OCI-LY7 (cell line): Measurements from ENCODE around the gene BSG. TPM values are rescaled to one million over a fixed set of nuclear protein-coding genes. Genes with fewer than 3 reads are reported as not detected.

Experiments used
- BruUV-seq: library from RNA; stranded (reverse); fragments of 400-500 nt; replicated peaks from 2 replicates; lab custom pipeline; 2021; lab: Mats Ljungman, UMichigan
- CTCF ChIA-PET: fragments of 300-600 bp; sonication (Branson Sonifier 250); formaldehyde crosslinking; loops from one replicate; lab custom pipeline; 2022; ENCODE audit warnings: antibody characterized with exemption; ENCODE audit not compliant: unreplicated experiment; lab: Charles Lee
- POLR2A ChIA-PET: fragments of 300-600 bp; sonication (Branson Sonifier 250); formaldehyde crosslinking; loops from one replicate; lab custom pipeline; 2022; ENCODE audit warnings: antibody characterized with exemption; lab: Charles Lee
- DNase-seq: peaks from one replicate; pipeline ENCODE4 v3.0.0-alpha.2; 2015; ENCODE audit warnings: low spot score
- H2AFZ ChIP-seq: fragments of 200-600 bp; sonication (generic), shearing (Covaris generic); 2 replicates; pipeline ENCODE4 v1.6.1; 2014; ENCODE audit warnings: mild to moderate bottlenecking, antibody characterized with exemption, low read length, moderate library complexity
- H3K27ac ChIP-seq: fragments of 200-600 bp; sonication (generic); 2 replicates; pipeline ENCODE4 v1.5.1; 2014; ENCODE audit warnings: mixed run types, low read depth, mild to moderate bottlenecking, moderate library complexity, low read length, inconsistent platforms; ENCODE audit not compliant: poor library complexity, severe bottlenecking
- H3K36me3 ChIP-seq: fragments of 200-600 bp; sonication (generic); 2 replicates; pipeline ENCODE4 v1.6.1; 2014; ENCODE audit warnings: mild to moderate bottlenecking, antibody characterized with exemption, low read length, moderate library complexity, mixed read lengths; ENCODE audit not compliant: insufficient read depth
- H3K4me1 ChIP-seq: fragments of 200-600 bp; sonication (generic); 2 replicates; pipeline ENCODE4 v1.5.1; 2014; ENCODE audit warnings: mild to moderate bottlenecking, low read length; ENCODE audit not compliant: insufficient read depth, poor library complexity, severe bottlenecking
- H3K4me2 ChIP-seq: fragments of 200-600 bp; sonication (generic); 2 replicates; pipeline ENCODE4 v1.6.1; 2014; ENCODE audit warnings: mild to moderate bottlenecking, low read length
- H3K4me3 ChIP-seq: fragments of 200-600 bp; sonication (generic); 2 replicates; pipeline ENCODE4 v1.5.1; 2014; ENCODE audit warnings: mild to moderate bottlenecking, low read depth, low read length; ENCODE audit not compliant: poor library complexity, severe bottlenecking
- H3K79me2 ChIP-seq: fragments of 200-600 bp; sonication (generic); 2 replicates; pipeline ENCODE4 v1.6.1; 2016; ENCODE audit warnings: low read depth, mild to moderate bottlenecking, low read length, moderate library complexity, mixed read lengths; ENCODE audit not compliant: insufficient read depth
- H3K9me2 ChIP-seq: fragments of 200-600 bp; sonication (generic); 2 replicates; pipeline ENCODE4 v1.6.1; 2016; ENCODE audit warnings: mild to moderate bottlenecking, low read length, mixed read lengths; ENCODE audit not compliant: insufficient read depth
- H3K9me3 ChIP-seq: fragments of 200-600 bp; sonication (generic); 2 replicates; pipeline ENCODE4 v1.6.1; 2014; ENCODE audit warnings: mild to moderate bottlenecking, mixed run types, low read length, mixed read lengths
- H4K20me1 ChIP-seq: fragments of 200-600 bp; sonication (generic); 2 replicates; pipeline ENCODE4 v1.6.1; 2014; ENCODE audit warnings: mild to moderate bottlenecking, antibody characterized with exemption, low read length, moderate library complexity, mixed read lengths; ENCODE audit not compliant: insufficient read depth
- CTCF ChIP-seq: fragments of 200-600 bp; sonication (generic); conservative IDR thresholded peaks from 2 replicates; pipeline ENCODE4 v1.5.1; 2014; ENCODE audit warnings: mild to moderate bottlenecking, antibody characterized with exemption, low read length, moderate library complexity, mixed read lengths
- EZH2phosphoT487 ChIP-seq: fragments of 200-600 bp; sonication (generic); IDR thresholded peaks from 2 replicates; pipeline ENCODE4 v1.6.1; 2018; ENCODE audit warnings: low read depth, borderline replicate concordance, mild to moderate bottlenecking, mixed run types, antibody characterized with exemption, low read length, moderate library complexity, mixed read lengths
- intact Hi-C: fragments of 100-400 bp; cut with micrococcal nuclease; formaldehyde crosslinking; loops from one replicate; pipeline ENCODE4 v1.10.0; 2022; ENCODE audit not compliant: unreplicated experiment
- total RNA-seq, 2 experiments: library from RNA; depleted of rRNA in 1 of 2; stranded (reverse); fragments of >200 nt in 1 of 2; shearing (Covaris generic) in 1 of 2; gene quantifications; 2 replicates each; pipeline ENCODE4 v1.2.3, GENCODE V29; 2014 to 2022

The BSG gene
- total RNA-seq, 2 experiments from 2014 or later = 180 to 197 TPM

- H4K20me1 ChIP-seq = no peaks in the 10 kb centered on the region
- peak; percentile 2; the same call in 1 of the 2 replicates for TF ChIP-seq CTCF
- no peak for TF ChIP-seq EZH2phosphoT487
- H3K9me3 ChIP-seq = no peaks in the 10 kb centered on the region
- ChIA-PET POLR2A (no interaction called here), CTCF (no interaction called here)
- peaks cover 12% of the 10 kb centered on the region for H3K4me1 ChIP-seq
- H3K9me2 ChIP-seq = no peaks in the 10 kb centered on the region
- no peak overlapping the region for H3K4me3 ChIP-seq
- no peak overlapping the region for H3K27ac ChIP-seq
- H3K4me2 ChIP-seq = peak overlapping the region; percentile 22
- no peaks in the 10 kb centered on the region for H3K36me3 ChIP-seq
- H3K79me2 ChIP-seq = no peaks in the 10 kb centered on the region
- no peak overlapping the region for H2AFZ ChIP-seq
- DNase-seq = peak; percentile 55
- no TSS peak for BruUV-seq
- intact Hi-C loops = loop anchor here (5.0 kb wide), 1 partner anchor 143 kb away; no protein-coding TSS in a partner anchor
Measured at GRCh38 chr19:588741-589692, 16.6 kb downstream of the BSG start.

- H3K27ac ChIP-seq = no peak within 1 kb of the TSS
- no peaks in the 10 kb centered on the region for H3K36me3 ChIP-seq
- BruUV-seq = no TSS peak
- H3K4me3 ChIP-seq = no peak within 1 kb of the TSS
- H3K9me2 ChIP-seq = no peaks in the 10 kb centered on the region
- H3K4me1 ChIP-seq = peaks cover 12% of the 10 kb centered on the region
- intact Hi-C loops = loop anchor here (5.0 kb wide), 1 partner anchor 142 kb away; no protein-coding TSS in a partner anchor
- no peaks in the 10 kb centered on the region for H4K20me1 ChIP-seq
- ChIA-PET POLR2A (no interaction called here), CTCF (no interaction called here)
- no peak for TF ChIP-seq EZH2phosphoT487
- no peak for TF ChIP-seq CTCF
- no peaks in the 10 kb centered on the region for H3K79me2 ChIP-seq
- H3K9me3 ChIP-seq = no peaks in the 10 kb centered on the region
- no peak within 1 kb of the TSS for H2AFZ ChIP-seq
- no peak for DNase-seq
- peak within 1 kb of the TSS; percentile 22 for H3K4me2 ChIP-seq
Measured at GRCh38 chr19:589693-590395, 17.4 kb downstream of the BSG start, which contains the start of gene HCN2. Gene HCN2, plus strand, starts transcription at chr19:589881. Its CDS starts 65 bp downstream, at chr19:589946.
